GM23338 (cell line): ENCODE measurements around the gene KAT8. TPM values are rescaled to one million over a fixed set of nuclear protein-coding genes. Genes with fewer than 3 reads are reported as not detected.

Experiments used
- ATAC-seq: fragments of 200-7000 bp; cut with Tn5 transposase; 3 replicates; pipeline ENCODE4 v1.9.1; 2020
- DNase-seq: peaks from one replicate; pipeline ENCODE4 v3.0.0-alpha.2; 2015; ENCODE audit warnings: low spot score
- H2AFZ ChIP-seq: fragments of 200-600 bp; sonication (generic); 2 replicates; pipeline ENCODE4 v1.8.0; 2016; ENCODE audit warnings: antibody characterized with exemption, mild to moderate bottlenecking, moderate library complexity
- H3F3A ChIP-seq: fragments of 200-600 bp; sonication (generic); replicated peaks from 2 replicates; pipeline ENCODE4 v1.8.0; 2017; ENCODE audit warnings: antibody characterized with exemption, mixed run types, low read depth
- H3K27ac ChIP-seq: fragments of 200-600 bp; sonication (generic); 2 replicates; pipeline ENCODE4 v1.6.1; 2016; ENCODE audit warnings: low read depth
- H3K27me3 ChIP-seq: fragments of 200-600 bp; sonication (generic); 2 replicates; pipeline ENCODE4 v1.8.0; 2016; ENCODE audit warnings: mild to moderate bottlenecking, mixed run types, moderate library complexity; ENCODE audit not compliant: insufficient read depth
- H3K36me3 ChIP-seq: fragments of 200-600 bp; sonication (generic); 2 replicates; pipeline ENCODE4 v1.8.0; 2016; ENCODE audit warnings: mild to moderate bottlenecking; ENCODE audit not compliant: insufficient read depth
- H3K4me1 ChIP-seq: fragments of 200-600 bp; sonication (generic); 2 replicates; pipeline ENCODE4 v1.8.0; 2016; ENCODE audit warnings: mild to moderate bottlenecking, moderate library complexity; ENCODE audit not compliant: insufficient read depth
- H3K4me2 ChIP-seq: fragments of 200-600 bp; sonication (generic); 2 replicates; pipeline ENCODE4 v1.7.1; 2017; ENCODE audit warnings: mixed run types
- H3K4me3 ChIP-seq: fragments of 200-600 bp; sonication (generic); 2 replicates; pipeline ENCODE4 v1.6.1; 2016; ENCODE audit warnings: mixed run types
- H3K79me2 ChIP-seq: fragments of 200-600 bp; sonication (generic); replicated peaks from 2 replicates; pipeline ENCODE4 v1.8.0; 2017; ENCODE audit warnings: mild to moderate bottlenecking; ENCODE audit not compliant: insufficient read depth
- H3K9me2 ChIP-seq: fragments of 200-600 bp; sonication (generic); 2 replicates; pipeline ENCODE4 v1.8.0; 2017; ENCODE audit not compliant: insufficient read depth
- H4K20me1 ChIP-seq: fragments of 200-600 bp; sonication (generic); replicated peaks from 2 replicates; pipeline ENCODE4 v1.8.0; 2017; ENCODE audit warnings: mild to moderate bottlenecking; ENCODE audit not compliant: insufficient read depth
- H3K27ac Mint-ChIP-seq: 2 replicates; pipeline ENCODE4 v1.8.0; 2020; ENCODE audit warnings: inconsistent platforms, mild to moderate bottlenecking, moderate library complexity, mixed read lengths
- H3K27me3 Mint-ChIP-seq: 3 replicates; pipeline ENCODE4 v1.8.0; 2022; ENCODE audit warnings: low read depth, mild to moderate bottlenecking, moderate library complexity, mixed read lengths, inconsistent platforms; ENCODE audit not compliant: insufficient read depth, poor library complexity
- H3K36me3 Mint-ChIP-seq: 3 replicates; pipeline ENCODE4 v1.8.0; 2021; ENCODE audit warnings: low read depth, mild to moderate bottlenecking, inconsistent platforms, moderate library complexity, mixed read lengths
- H3K4me1 Mint-ChIP-seq: 3 replicates; pipeline ENCODE4 v1.8.0; 2020; ENCODE audit warnings: mild to moderate bottlenecking, inconsistent platforms, mixed read lengths
- H3K4me3 Mint-ChIP-seq: 3 replicates; pipeline ENCODE4 v1.8.0; 2021; ENCODE audit warnings: moderate library complexity, mild to moderate bottlenecking, inconsistent platforms, mixed read lengths
- H3K9me3 Mint-ChIP-seq: 3 replicates; pipeline ENCODE4 v1.8.0; 2020; ENCODE audit warnings: moderate library complexity, mild to moderate bottlenecking, inconsistent platforms, mixed read lengths
- CREB1 ChIP-seq: fragments of 250-450 bp; sonication (Bioruptor Pico); IDR thresholded peaks from 2 replicates; pipeline ENCODE4 v1.5.0; 2020; ENCODE audit warnings: low read depth, mild to moderate bottlenecking, moderate library complexity
- EZH2 ChIP-seq: fragments of 200-600 bp; sonication (generic); IDR thresholded peaks from one replicate; pipeline ENCODE4 v1.8.0; 2017; ENCODE audit warnings: antibody characterized with exemption, mild to moderate bottlenecking, low read depth; ENCODE audit not compliant: unreplicated experiment
- EZH2phosphoT487 ChIP-seq: fragments of 200-600 bp; sonication (generic); IDR thresholded peaks from one replicate; pipeline ENCODE4 v1.8.1; 2018; ENCODE audit warnings: antibody characterized with exemption; ENCODE audit not compliant: unreplicated experiment
- JUNB ChIP-seq: IDR thresholded peaks from one replicate; pipeline ENCODE4 v1.6.1; 2016; ENCODE audit warnings: antibody characterized with exemption; ENCODE audit not compliant: unreplicated experiment
- NANOG ChIP-seq: IDR thresholded peaks from 2 replicates; pipeline ENCODE4 v1.6.1; 2016; ENCODE audit warnings: antibody characterized with exemption, borderline replicate concordance
- POLR2AphosphoS5 ChIP-seq: IDR thresholded peaks from 2 replicates; pipeline ENCODE4 v1.6.1; 2016; ENCODE audit warnings: antibody characterized with exemption, low read depth
- STAT1 ChIP-seq: IDR thresholded peaks from one replicate; pipeline ENCODE4 v1.6.1; 2016; ENCODE audit warnings: antibody characterized with exemption; ENCODE audit not compliant: unreplicated experiment
- ZNF114 ChIP-seq: fragments of 250-450 bp; sonication (Bioruptor Pico); IDR thresholded peaks from 2 replicates; pipeline ENCODE4 v1.5.0; 2020; ENCODE audit warnings: mild to moderate bottlenecking, moderate library complexity
- ZNF331 ChIP-seq: fragments of 250-450 bp; sonication (Bioruptor Pico); IDR thresholded peaks from 2 replicates; pipeline ENCODE4 v1.5.0; 2020; ENCODE audit warnings: low read depth, mild to moderate bottlenecking, moderate library complexity
- polyA plus RNA-seq: library from polyadenylated mRNA; unstranded; fragments of >200 nt; fragmentation: Nextera tagmentation; extraction: Ambion mirVana; gene quantifications from 2 replicates; pipeline ENCODE4 v1.2.1, GENCODE V29; 2016
- total RNA-seq: library from RNA; depleted of rRNA; stranded (reverse); fragments of >200 nt; shearing (Covaris generic); gene quantifications from 2 replicates; pipeline ENCODE4 v1.2.3, GENCODE V29; 2014
- TF ChIP-seq, protein P1 (sequence below): fragments of 250-450 bp; sonication (Bioruptor Pico); IDR thresholded peaks from 2 replicates; pipeline ENCODE4 v1.5.0; 2020; ENCODE audit warnings: mild to moderate bottlenecking, moderate library complexity
- TF ChIP-seq, protein P2 (sequence below): IDR thresholded peaks from 2 replicates; pipeline ENCODE4 v1.6.1; 2016; ENCODE audit warnings: antibody characterized with exemption
- TF ChIP-seq, protein P3 (sequence below), 2 experiments: fragments of 200-600 bp in 1 of 2; sonication (generic) in 1 of 2; conservative IDR thresholded peaks; 2 replicates each; pipeline versions ENCODE4 v1.5.1 to v1.6.1; 2016 to 2017; ENCODE audit warnings: antibody characterized with exemption in 2 of 2, low read depth in 2 of 2, mild to moderate bottlenecking in 2 of 2, moderate library complexity in 1 of 2
- TF ChIP-seq, protein P4 (sequence below): IDR thresholded peaks from one replicate; pipeline ENCODE4 v1.6.1; 2018; ENCODE audit warnings: antibody characterized with exemption; ENCODE audit not compliant: unreplicated experiment

The KAT8 gene
- total and polyA plus RNA-seq, 2 experiments from 2014 or later, result 47.6 to 85.4 TPM

DNA sequence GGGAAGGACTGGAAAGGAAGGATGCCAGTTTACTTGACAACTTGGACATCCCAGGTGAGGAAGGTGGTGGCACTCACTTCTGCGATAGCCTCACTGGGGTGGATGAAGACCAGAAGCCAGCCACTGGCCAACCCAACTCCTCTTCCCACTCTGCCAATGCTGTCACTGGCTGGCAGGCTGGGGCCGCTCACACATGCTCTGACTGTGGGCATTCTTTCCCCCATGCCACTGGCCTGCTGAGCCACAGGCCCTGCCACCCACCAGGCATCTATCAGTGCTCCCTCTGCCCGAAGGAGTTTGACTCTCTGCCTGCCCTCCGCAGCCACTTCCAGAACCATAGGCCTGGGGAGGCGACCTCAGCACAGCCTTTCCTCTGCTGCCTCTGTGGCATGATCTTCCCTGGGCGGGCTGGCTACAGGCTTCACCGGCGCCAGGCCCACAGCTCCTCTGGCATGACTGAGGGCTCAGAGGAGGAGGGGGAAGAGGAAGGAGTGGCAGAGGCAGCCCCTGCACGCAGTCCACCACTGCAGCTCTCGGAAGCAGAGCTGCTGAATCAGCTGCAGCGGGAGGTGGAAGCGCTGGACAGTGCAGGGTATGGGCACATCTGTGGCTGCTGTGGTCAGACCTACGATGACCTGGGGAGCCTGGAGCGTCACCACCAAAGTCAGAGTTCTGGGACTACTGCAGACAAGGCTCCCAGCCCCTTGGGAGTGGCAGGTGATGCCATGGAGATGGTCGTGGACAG is 38.7 kb upstream of the KAT8 start:
- Histone ChIP-seq H3K9me2 (no peaks in the 10 kb centered on the region), H3K4me1 (peaks cover 4% of the 10 kb centered on the region; the same call in 1 of the 2 replicates), H3K27me3 (no peaks in the 10 kb centered on the region), H2AFZ (no peak overlapping the region), H3K4me2 (no peak overlapping the region), H3K79me2 (peaks cover 20% of the 10 kb centered on the region), H3K36me3 (peaks cover 7% of the 10 kb centered on the region; the same call in 1 of the 2 replicates), H4K20me1 (no peaks in the 10 kb centered on the region; the same call in 1 of the 2 replicates), H3K27ac (no peak overlapping the region), H3F3A (no peaks in the 10 kb centered on the region), H3K4me3 (no peak overlapping the region)
- Mint-ChIP-seq H3K27ac (no peak overlapping the region), H3K36me3 (peaks cover 56% of the 10 kb centered on the region), H3K9me3 (no peaks in the 10 kb centered on the region), H3K4me1 (peaks cover 7% of the 10 kb centered on the region), H3K27me3 (peaks cover 11% of the 10 kb centered on the region), H3K4me3 (no peak overlapping the region)
- DNase-seq (no peak), ATAC-seq (no peak)
- TF ChIP-seq ZNF331 (CRISPR knock-in tag) (no peak), CREB1 (no peak), STAT1 (no peak), EZH2 (no peak), POLR2AphosphoS5 (no peak), NANOG (no peak), JUNB (no peak), EZH2phosphoT487 (no peak), ZNF114 (CRISPR knock-in tag) (no peak)
- TF ChIP-seq, protein P1, sequence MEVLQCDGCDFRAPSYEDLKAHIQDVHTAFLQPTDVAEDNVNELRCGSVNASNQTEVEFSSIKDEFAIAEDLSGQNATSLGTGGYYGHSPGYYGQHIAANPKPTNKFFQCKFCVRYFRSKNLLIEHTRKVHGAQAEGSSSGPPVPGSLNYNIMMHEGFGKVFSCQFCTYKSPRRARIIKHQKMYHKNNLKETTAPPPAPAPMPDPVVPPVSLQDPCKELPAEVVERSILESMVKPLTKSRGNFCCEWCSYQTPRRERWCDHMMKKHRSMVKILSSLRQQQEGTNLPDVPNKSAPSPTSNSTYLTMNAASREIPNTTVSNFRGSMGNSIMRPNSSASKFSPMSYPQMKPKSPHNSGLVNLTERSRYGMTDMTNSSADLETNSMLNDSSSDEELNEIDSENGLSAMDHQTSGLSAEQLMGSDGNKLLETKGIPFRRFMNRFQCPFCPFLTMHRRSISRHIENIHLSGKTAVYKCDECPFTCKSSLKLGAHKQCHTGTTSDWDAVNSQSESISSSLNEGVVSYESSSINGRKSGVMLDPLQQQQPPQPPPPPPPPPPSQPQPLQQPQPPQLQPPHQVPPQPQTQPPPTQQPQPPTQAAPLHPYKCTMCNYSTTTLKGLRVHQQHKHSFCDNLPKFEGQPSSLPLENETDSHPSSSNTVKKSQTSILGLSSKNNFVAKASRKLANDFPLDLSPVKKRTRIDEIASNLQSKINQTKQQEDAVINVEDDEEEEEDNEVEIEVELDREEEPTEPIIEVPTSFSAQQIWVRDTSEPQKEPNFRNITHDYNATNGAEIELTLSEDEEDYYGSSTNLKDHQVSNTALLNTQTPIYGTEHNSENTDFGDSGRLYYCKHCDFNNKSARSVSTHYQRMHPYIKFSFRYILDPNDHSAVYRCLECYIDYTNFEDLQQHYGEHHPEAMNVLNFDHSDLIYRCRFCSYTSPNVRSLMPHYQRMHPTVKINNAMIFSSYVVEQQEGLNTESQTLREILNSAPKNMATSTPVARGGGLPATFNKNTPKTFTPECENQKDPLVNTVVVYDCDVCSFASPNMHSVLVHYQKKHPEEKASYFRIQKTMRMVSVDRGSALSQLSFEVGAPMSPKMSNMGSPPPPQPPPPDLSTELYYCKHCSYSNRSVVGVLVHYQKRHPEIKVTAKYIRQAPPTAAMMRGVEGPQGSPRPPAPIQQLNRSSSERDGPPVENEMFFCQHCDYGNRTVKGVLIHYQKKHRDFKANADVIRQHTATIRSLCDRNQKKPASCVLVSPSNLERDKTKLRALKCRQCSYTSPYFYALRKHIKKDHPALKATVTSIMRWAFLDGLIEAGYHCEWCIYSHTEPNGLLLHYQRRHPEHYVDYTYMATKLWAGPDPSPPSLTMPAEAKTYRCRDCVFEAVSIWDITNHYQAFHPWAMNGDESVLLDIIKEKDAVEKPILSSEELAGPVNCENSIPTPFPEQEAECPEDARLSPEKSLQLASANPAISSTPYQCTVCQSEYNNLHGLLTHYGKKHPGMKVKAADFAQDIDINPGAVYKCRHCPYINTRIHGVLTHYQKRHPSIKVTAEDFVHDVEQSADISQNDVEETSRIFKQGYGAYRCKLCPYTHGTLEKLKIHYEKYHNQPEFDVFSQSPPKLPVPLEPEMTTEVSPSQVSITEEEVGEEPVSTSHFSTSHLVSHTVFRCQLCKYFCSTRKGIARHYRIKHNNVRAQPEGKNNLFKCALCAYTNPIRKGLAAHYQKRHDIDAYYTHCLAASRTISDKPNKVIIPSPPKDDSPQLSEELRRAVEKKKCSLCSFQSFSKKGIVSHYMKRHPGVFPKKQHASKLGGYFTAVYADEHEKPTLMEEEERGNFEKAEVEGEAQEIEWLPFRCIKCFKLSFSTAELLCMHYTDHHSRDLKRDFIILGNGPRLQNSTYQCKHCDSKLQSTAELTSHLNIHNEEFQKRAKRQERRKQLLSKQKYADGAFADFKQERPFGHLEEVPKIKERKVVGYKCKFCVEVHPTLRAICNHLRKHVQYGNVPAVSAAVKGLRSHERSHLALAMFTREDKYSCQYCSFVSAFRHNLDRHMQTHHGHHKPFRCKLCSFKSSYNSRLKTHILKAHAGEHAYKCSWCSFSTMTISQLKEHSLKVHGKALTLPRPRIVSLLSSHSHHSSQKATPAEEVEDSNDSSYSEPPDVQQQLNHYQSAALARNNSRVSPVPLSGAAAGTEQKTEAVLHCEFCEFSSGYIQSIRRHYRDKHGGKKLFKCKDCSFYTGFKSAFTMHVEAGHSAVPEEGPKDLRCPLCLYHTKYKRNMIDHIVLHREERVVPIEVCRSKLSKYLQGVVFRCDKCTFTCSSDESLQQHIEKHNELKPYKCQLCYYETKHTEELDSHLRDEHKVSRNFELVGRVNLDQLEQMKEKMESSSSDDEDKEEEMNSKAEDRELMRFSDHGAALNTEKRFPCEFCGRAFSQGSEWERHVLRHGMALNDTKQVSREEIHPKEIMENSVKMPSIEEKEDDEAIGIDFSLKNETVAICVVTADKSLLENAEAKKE (CRISPR knock-in tag), result no peak
- TF ChIP-seq, protein P2, sequence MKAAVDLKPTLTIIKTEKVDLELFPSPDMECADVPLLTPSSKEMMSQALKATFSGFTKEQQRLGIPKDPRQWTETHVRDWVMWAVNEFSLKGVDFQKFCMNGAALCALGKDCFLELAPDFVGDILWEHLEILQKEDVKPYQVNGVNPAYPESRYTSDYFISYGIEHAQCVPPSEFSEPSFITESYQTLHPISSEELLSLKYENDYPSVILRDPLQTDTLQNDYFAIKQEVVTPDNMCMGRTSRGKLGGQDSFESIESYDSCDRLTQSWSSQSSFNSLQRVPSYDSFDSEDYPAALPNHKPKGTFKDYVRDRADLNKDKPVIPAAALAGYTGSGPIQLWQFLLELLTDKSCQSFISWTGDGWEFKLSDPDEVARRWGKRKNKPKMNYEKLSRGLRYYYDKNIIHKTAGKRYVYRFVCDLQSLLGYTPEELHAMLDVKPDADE, result no peak
- TF ChIP-seq, protein P3, sequence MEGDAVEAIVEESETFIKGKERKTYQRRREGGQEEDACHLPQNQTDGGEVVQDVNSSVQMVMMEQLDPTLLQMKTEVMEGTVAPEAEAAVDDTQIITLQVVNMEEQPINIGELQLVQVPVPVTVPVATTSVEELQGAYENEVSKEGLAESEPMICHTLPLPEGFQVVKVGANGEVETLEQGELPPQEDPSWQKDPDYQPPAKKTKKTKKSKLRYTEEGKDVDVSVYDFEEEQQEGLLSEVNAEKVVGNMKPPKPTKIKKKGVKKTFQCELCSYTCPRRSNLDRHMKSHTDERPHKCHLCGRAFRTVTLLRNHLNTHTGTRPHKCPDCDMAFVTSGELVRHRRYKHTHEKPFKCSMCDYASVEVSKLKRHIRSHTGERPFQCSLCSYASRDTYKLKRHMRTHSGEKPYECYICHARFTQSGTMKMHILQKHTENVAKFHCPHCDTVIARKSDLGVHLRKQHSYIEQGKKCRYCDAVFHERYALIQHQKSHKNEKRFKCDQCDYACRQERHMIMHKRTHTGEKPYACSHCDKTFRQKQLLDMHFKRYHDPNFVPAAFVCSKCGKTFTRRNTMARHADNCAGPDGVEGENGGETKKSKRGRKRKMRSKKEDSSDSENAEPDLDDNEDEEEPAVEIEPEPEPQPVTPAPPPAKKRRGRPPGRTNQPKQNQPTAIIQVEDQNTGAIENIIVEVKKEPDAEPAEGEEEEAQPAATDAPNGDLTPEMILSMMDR (conservative IDR thresholded peaks at IDR 0.05; ENCODE audit: low read depth in 2 of 2), result no peak
- TF ChIP-seq, protein P4, sequence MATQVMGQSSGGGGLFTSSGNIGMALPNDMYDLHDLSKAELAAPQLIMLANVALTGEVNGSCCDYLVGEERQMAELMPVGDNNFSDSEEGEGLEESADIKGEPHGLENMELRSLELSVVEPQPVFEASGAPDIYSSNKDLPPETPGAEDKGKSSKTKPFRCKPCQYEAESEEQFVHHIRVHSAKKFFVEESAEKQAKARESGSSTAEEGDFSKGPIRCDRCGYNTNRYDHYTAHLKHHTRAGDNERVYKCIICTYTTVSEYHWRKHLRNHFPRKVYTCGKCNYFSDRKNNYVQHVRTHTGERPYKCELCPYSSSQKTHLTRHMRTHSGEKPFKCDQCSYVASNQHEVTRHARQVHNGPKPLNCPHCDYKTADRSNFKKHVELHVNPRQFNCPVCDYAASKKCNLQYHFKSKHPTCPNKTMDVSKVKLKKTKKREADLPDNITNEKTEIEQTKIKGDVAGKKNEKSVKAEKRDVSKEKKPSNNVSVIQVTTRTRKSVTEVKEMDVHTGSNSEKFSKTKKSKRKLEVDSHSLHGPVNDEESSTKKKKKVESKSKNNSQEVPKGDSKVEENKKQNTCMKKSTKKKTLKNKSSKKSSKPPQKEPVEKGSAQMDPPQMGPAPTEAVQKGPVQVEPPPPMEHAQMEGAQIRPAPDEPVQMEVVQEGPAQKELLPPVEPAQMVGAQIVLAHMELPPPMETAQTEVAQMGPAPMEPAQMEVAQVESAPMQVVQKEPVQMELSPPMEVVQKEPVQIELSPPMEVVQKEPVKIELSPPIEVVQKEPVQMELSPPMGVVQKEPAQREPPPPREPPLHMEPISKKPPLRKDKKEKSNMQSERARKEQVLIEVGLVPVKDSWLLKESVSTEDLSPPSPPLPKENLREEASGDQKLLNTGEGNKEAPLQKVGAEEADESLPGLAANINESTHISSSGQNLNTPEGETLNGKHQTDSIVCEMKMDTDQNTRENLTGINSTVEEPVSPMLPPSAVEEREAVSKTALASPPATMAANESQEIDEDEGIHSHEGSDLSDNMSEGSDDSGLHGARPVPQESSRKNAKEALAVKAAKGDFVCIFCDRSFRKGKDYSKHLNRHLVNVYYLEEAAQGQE, result no peak
